Activated effector memory CD4-positive, alpha-beta T cell treated with Interleukin-2 at 50 U/mL for 16 hours (primary cell): ENCODE results near the gene SLC31A1.
A peak's percentile ranks its signal among the peaks of the same experiment; 100 is the strongest.

Experiments used
- DNase-seq: peaks from one replicate; pipeline ENCODE4 v3.0.0-alpha.2; 2020

Gene SLC31A1

DNA sequence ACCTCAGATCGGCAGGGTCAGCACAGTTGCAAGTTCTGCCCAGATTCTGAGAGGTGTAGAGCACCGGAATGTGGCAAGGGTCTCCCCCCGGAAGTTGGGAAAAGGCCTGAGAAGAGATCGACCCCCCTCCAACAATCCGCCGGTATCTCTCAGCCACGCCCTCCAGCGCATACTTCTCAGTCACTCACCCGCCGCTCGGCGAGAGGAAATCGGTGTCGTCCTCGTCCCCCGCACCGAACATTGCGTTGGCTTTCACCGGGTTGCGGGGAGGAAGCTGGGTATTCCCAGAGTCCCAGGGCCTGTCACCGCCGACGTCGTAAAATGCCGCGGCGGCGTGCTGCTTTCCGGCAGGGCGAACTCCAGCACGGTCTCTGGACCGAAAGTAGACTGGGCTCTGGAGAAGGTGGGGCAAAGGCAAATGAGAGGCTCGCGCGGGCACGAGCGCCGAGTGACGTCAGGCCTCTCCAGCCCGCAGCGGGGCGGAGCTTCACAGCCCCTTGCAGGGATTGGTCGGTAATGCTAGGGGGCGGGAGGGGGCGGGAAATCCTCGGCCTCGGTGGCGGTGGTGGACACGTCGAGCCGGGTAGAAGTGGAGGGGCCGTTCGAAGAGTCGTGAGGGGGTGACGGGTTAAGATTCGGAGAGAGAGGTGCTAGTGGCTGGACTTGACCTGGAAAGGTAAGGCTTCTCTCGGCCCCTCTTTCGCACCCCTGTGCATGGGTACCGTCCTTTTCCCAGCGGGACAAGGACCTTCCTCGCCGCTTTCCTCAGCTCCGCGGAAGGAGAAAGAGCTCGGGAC, at the start of gene SLC31A1, which contains the start of gene FKBP15:
SLC31A1 (plus strand) TSS at position 542 of the 797 bp plus-strand sequence. CDS start 34,605 bp downstream, outside the sequence.
FKBP15 (minus strand) TSS at position 275 of the 797 bp plus-strand sequence; CDS start at position 241, 34 bp downstream.
- DNase-seq = peak; percentile 94

DNA sequence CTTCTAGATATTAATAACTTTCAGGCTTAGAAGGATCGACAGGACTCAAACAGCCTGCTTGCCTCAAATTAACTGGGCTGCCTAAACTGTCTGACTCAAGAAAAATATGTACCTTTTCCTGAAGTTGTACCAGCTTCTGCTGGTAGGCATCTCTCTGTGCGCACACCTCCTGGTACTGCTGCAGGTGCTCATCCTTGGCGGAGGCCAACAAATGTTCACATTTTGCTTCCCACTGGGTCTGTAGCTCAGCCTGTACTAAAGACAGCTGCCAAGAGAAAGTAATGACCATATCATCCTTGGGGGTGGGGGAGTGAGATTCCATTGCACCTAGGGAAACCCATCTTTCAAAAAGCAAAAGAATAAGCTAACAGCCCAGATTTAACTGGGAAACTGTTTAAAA, 48.0 kb upstream of the SLC31A1 start:
- DNase-seq = no peak

DNA sequence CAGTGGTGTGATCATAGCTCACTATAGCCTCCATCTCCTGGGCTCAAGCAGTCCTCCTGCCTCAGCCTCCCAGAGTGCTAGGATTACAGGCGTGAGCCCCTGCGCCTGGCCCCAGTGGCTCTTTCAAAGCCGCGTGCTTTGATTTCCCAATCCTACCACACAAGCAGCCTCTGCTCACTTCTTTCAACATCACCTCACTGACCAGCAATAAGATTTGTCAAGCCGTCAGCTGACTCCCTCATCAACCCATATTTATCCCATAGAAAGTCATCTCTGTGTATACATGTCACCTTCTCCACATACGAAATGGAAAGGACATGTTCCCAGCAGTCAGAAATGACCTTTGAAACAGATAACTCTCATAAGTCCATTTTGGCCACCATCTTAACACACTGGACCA, 44.5 kb upstream of the SLC31A1 start:
- no peak for DNase-seq

DNA sequence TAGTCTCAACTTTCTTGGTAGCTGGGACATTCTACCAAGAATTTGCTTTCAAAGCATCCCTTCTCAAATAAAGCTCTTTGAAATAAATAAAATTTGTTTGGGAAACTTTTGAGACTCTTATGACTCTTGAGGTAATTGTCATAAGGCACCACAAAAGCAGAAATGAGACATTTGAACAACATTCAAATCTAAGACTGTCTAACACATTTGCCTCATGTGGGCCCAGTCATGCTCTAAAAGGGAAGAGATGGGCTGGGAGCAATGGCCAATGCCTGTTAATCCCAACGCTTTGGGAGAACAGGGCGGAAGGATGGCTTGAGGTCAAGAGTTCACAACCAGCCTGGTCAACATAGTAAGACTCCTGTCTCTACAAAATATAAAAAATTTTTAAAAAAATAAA, 44.1 kb upstream of the SLC31A1 start:
- DNase-seq = no peak

DNA sequence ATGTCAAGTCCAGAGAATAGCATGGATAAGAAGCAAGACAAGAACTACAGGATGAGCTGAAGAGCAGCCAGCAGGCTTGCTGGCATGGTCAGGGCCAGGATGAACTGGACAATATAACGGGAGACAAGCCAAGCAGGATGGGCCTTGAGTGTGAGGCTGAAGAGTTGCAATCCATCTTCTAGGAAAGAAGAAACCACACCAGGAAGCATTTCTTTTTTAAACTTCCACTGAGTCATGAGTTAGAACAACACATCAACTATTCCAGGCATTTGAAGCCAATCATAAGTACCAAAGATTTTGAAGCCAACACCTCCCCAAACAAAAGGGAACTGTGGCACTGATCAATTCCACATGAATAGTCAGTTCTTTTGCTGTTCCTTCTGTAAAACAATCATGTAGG, 43.3 kb upstream of the SLC31A1 start:
- DNase-seq = no peak

DNA sequence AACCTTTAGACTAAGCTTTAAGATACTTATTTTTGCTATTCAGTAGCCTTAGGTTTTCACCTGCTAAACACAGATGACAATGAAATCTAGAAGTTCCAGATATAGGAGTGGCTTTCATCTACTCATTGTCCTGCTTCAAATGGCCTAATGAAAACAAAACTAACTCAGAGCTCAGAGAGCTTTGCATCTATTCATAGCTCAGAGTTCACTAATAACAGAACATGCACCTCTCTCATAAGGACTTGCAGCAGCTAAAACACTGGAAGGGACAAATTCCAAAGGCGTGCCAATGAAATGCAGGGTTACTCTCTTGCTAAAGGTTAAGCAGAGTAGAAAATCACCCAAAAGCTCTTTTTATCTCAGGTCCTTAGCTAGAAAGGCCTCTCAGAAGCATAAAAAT, 41.5 kb upstream of the SLC31A1 start:
- DNase-seq = no peak

DNA sequence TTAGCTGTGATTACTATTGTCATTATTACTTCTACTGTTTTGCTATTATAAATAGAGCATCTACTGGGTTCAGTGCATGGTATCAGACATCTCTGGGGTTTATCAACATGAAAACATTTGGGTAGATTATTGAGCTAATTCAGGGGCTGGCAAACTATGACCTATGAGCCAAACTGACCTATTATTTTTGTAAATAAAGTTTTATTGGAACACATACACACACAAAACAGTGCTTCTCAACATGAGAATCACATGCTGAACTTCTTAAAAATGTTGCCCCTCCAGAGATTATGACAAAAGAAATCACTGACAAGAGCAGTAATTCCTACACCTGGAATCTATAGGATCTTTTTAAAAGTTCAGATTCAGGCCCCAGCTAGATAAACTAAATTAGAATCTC, 40.2 kb upstream of the SLC31A1 start:
- no peak for DNase-seq

DNA sequence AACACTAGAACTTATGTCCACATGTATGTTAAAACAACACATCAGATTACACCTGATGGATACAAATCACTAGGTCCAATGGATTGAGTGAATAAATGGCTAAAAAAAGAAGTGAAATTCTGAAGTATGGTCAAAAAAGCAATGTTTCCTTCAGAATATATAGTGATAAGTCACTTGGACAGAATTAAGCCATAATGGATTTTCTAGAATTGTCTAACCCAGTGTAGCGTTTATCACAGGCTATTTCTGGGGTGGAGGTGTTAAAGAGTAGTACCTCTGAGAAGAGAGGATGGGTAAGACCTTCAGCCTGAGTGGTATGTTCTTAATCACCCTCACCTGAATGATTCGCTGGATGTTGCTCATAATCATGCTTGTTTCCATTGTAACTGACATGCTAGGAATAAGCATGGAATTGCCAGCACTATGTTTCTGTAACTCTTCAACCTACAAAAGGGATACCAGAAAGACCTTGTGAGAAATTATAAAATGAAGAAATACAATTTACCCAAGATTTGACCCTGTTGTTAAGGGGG, 37.3 kb upstream of the SLC31A1 start:
- DNase-seq = no peak

DNA sequence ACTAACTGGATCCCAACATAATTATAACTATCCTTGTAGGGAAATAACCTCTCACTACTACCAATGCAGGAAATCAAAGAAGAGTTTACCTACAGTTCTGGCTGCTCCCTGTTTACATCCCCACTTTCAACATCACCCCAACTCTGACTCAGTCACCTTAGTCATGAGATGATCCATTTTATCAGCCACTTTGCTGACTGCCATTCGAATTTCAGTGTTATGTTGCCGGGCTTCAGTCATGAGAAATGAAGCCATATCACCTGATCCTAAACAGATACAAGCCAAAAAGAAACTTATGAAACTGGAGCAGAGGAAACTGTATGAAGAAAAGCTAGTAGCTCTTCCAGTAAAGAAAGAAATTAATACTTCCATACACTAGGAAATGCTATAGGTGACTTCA, 36.8 kb upstream of the SLC31A1 start:
- DNase-seq = no peak

DNA sequence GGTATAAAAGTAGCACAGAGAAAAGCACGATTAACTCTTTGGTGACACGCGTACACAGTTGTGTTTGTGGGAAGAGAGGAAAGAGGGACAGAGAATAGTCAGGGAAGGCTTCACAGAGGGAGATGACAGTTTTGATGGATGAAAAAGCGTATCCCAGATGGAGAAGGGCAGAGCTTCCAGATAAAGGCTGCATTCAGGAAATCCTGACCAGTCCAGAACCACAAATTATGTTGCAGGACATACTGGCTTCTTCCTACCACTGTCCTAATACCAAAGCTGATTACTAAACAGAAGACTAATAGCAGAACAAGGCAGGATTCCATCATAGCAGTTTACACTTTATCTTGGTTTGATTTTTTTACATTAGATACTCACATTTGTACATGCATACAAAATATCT, 36.1 kb upstream of the SLC31A1 start:
- no peak for DNase-seq

DNA sequence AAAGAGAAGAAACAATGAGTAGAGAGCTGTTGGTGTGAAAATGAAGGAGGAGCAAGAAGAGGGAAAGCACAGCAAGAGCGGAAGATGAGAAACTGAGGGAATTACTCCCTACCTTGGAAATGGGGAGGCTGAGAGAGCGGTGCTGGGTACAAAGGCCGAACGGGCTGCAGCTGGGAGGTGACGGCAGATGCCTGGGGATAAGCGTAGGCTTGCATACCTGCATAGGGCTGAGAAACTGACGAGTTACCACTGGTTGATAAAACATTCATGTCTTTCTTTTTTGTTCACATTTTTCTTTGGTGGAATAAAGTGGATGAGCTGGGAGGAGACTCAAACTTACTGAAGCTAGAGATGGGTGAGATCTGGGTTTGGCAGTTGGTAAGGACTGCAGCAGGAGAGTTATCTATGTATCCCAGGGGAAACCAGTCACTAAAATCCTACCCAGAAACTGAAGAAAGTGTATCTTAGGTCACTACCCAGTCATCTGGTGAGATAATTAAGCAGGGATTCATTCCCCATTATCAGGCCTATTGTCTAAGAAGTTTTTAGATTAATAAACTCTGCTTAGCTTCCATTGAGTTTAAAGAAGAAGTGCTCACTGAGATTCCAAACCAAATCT, 35.1 kb upstream of the SLC31A1 start:
- no peak for DNase-seq

DNA sequence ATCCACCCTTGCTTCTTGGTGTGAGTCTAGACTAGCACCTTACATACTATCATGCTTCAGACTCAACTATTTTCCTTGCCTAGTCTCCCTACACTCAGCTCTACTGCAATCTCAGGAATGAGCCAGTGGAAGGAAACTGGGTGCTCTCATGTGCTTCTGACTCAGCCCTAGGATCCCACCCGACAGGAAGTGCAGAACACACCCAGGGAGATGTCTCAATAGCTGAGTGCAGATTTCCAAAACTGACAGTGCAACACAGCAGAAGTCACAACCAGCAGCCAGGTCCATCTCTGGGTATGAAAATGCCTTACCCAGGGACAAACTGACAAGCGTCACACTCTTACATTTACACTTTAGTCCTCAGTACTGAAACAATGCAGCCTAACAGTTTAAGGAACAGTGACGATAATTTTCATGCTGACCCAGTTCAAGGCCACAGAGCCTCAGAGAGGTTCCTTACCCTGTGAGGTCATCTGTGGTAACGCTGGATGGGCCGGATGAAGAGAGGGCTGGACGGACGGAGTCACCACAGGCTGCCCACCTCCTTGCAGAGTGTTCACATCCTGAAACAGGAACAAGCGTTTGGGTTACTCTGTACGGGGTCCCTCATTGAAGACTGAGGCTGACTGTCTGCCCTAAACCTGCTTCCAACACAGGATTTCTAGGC, 33.3 kb upstream of the SLC31A1 start:
- DNase-seq = no peak

DNA sequence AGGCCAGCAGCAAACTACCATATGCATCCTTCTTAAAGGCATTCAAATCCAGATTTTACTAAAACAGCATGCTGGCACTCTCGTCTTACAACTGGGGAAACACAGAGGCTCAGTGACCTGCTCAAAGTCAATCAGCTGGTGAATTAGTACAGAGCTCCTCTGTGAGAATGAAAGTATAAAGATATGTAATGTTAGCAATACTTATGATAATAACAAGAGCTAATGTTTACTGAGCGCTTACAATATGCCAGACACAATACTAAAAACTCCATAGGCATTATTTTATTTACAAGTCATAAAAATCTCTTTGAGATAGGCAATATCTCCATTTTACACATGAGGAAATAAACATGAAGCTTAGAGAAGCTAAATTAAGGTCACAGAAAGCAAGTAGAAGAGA, 28.9 kb upstream of the SLC31A1 start:
- no peak for DNase-seq

DNA sequence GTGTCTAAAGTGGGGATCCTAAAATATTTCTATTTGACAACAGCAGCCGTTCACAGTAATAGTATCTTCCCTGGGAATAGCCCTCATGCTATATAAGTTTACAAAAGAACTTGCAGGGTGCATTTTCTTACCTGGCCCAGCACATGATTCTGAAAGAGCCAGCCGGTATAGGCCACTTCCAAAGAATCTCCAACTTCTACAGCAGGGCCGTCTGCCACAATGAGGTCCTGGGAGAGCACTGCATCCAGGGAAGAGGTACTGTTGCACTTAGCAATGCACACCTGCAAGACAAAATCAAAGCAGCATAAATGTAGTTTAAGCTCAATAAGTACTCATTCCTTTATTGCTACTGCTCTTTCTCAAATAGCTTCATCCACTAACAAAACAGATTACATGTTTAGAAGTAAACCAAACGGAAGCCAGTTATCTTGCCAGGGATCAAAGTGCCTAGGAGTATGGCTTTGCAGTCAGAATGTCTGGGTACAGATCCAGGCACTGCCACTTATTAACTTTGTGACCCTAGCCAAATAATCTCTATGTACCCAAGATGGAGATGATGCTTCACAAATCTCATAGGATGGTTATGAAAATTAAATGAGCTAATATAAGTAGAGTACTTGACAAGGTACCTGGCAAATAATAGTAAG, 21.5 kb upstream of the SLC31A1 start:
- DNase-seq = no peak

DNA sequence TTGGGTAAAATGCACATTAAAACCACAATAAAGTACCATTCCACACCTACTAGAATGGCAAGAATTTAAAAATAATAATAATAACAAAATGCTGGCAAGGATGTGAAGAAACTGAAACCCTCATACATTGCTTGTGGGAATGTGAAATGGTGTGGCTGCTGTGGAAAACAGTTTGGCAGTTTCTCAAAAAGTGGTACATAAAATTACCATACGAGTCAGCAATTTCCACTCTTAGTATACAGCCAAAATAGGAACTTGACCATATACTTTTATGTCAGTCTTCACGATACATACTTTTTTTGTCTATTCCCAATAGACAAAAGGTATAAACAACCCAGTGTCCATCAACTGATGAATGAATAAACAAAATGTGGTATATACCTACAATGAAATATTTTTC, 15.9 kb upstream of the SLC31A1 start:
- no peak for DNase-seq

DNA sequence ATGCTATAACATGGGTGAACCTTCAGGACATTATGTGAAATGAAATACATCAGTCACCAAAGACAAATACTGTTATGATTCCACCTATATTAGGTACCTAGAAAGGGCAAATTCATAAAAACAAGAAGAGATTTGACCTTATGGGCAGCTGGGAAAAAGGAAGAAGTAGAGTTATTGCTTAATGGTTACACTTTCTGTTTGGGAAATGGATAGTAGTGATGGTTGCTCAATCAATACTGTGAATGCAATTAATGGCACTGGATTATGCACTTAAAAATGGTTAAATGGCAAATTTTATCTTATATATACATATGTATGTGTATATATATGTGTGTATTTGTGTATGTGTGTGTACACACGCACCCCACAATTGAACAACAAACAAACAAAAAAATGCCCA, 15.5 kb upstream of the SLC31A1 start:
- no peak for DNase-seq

DNA sequence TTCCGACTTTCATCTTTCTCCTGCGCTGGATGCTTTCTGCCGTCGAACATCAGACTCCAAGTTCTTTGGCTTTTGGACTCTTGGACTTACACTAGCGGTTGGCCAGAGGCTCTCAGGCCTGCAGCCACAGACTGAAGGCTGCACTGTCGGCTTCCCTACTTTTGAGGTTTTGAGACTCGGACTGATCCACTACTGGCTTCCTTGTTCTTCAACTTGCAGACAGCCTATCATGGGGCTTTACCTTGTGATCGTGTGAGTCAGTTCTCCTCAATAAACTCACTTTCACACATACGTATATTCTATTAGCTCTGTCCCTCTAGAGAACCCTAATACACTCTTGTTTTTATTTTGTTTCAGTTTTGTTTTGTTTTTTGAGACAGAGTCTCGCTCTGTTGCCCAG, 10.5 kb upstream of the SLC31A1 start:
- no peak for DNase-seq

DNA sequence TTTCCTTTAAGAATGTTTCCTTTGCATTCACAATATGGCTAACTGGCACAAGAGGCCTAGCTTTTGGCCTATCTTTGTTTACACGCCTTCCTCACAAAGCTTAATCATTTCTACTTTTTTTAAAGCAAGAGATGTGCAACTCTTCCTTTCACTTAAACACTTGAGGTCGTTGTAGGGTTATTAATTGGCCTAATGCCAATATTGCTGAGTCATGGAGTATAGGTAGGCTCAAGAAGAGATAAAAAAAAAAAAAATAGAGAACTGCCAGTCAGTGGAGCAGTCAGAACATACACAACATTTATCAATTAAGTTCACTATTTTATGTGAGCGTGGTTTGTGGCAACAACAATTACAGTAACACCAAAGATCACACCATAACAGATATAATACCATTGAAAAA, 6.2 kb upstream of the SLC31A1 start:
- DNase-seq = no peak

DNA sequence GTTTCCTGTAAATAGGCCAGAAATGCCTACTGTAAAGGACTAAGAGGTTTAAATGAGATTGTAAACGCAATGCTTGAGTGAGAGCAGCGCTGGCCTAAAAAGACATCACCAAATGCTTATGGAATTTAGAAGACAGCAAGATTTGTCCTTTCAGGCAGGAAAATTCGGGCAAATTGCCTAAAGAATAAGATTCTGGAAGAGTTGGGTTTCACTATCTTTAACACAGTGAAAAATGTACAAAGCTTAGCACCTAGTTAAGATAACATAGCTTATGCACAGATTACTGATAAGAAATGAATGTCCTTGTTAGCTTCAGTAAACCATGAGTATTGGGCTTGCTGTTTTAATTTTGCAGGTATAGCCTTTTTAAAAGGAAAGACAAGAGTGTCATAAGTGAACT, 4.9 kb upstream of the SLC31A1 start:
- no peak for DNase-seq

DNA sequence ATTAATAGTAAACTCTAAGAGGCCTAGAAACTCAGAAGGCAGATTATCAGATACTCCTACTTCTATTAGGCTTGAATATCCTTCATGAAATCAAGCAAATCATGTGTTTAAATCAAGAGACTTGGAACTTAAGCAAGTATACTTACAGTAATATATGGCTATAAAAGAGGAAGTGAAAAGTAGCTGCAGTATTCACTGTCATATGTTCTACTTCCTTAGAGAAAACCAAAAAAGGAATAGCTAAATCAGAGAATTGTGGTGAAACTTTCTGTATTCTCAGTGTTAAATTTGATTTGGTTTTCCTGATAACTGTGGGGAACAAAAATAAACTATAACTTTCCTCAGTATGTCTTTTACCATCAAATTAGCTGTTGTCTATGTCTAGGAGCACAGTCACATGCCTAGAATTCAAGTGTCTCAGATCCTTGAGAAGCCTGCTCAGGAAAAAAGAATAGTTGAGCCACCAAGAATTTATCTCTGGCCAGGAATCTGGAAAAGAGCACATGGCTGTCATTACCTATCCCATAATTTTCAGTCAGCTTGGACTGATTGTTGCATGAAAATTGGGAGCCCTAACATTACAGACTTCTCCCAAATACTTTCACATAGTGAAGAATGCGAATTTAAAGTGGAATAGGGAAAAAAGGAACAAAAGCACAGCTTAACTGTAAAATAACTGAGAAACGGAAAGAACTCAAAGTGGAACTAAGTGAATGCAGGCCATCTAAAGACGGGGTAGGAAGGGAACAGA, 2.0 kb upstream of the SLC31A1 start:
- DNase-seq = no peak

DNA sequence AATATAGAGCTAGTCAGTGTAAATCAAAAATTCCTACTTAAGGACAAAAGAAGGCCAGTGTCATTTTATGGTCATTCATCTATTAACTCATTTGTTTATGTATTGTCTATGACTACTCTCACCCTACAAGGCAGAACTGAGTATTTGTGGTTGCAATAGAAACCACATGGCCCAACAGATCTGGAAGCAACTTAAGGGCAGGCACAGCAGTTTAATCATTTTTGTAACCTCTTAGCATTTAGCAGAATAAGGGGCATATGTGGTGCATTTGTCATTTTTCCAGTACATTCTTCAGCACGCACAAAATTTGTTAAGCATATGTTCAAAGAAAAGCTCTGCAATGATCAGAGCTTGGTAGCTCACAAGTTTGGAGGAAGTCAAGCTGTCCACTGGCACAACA, 1.4 kb upstream of the SLC31A1 start:
- no peak for DNase-seq

DNA sequence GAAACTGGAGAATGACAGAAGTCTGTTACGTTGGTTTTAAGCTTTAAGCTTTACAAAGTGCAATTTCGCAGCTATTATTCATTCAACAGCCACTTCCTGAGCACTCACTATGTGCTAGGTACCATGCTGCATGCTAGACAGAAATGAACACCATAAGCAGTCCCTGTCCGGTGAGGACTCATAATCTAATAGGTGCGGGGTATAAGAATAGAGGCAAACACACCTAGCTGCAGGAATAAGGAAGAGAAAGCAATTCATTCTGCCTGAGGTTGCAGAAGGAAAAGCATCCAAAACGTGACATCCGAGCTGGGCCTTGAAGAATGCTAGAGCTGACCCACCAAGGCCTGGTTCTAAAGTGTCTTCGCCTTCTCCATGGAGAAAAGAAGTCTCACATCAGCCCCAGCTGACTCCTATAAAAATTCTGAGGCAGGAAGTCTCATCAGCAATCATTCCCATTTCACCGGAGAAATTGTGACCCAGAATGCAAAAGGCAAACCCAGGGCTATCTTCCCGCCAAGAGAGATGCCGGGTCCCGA, 809 bp upstream of the SLC31A1 start:
- no peak for DNase-seq
